ENCODE measurements around the gene RBFOX1. TPM values are rescaled to one million over a fixed set of nuclear protein-coding genes. Genes with fewer than 3 reads are reported as not detected.

The RBFOX1 gene
- polyA plus RNA-seq, 1 experiment: not detected

DNA sequence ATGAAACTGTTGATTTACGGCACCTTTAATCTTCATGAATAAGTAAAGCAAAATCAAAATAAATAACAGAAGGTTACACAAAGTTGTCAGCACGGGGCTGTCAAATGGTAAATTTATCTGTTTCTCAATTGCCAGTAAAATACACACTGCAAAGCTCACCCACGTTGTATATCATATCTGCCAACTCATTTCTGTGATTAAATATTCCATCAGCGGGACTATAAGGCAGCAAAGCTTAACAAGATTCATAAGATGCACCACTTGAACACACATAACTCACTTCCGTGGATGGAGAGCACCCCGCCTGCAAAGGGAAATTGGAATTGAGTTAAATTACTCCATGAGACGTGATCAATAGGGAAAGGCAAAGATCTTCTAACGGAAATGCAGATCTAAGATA lies 280.0 kb downstream of the RBFOX1 start:
- Histone ChIP-seq H3K9me3 (ENCODE audit: control insufficient read depth, insufficient read depth, low read length) (peaks cover 21% of the 10 kb centered on the region), H3K27me3 (ENCODE audit: control insufficient read depth, insufficient read depth, low read length) (no peaks in the 10 kb centered on the region), H3K27ac (ENCODE audit: low read depth, low read length) (no peak overlapping the region), H3K4me3 (ENCODE audit: low read depth, low read length) (no peak overlapping the region)
- TF ChIP-seq, protein P1, sequence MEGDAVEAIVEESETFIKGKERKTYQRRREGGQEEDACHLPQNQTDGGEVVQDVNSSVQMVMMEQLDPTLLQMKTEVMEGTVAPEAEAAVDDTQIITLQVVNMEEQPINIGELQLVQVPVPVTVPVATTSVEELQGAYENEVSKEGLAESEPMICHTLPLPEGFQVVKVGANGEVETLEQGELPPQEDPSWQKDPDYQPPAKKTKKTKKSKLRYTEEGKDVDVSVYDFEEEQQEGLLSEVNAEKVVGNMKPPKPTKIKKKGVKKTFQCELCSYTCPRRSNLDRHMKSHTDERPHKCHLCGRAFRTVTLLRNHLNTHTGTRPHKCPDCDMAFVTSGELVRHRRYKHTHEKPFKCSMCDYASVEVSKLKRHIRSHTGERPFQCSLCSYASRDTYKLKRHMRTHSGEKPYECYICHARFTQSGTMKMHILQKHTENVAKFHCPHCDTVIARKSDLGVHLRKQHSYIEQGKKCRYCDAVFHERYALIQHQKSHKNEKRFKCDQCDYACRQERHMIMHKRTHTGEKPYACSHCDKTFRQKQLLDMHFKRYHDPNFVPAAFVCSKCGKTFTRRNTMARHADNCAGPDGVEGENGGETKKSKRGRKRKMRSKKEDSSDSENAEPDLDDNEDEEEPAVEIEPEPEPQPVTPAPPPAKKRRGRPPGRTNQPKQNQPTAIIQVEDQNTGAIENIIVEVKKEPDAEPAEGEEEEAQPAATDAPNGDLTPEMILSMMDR (IDR thresholded peaks at IDR 0.05; ENCODE audit: low read depth, low read length): no peak
- CTCF ChIA-PET: no interaction called here
- no peak for DNase-seq (ENCODE audit: low read depth, low spot score)
- POLR2A ChIA-PET: no interaction called here

DNA sequence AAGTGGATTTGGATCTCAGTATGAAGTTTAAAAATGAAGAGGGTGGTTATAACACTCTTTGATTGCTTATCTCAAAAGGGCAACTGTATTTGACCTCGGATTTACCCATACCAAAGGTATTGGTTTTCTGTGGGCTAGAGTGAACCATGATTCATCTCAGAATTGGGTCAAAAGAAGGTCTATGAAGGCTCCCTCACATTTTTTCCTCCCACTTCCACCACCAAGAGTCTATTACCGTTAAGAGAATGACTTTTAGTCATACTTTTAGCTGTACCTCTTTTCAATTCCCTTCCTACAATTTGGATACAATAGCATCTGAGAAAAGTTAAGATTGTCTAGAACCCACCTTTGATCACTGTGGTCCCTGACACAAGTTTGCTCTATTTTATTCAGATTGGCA lies 280.9 kb downstream of the RBFOX1 start:
- H3K27ac ChIP-seq (ENCODE audit: low read depth, low read length): no peak overlapping the region
- DNase-seq (ENCODE audit: low read depth, low spot score): no peak
- peaks cover 21% of the 10 kb centered on the region for H3K9me3 ChIP-seq (ENCODE audit: control insufficient read depth, insufficient read depth, low read length)
- no peaks in the 10 kb centered on the region for H3K27me3 ChIP-seq (ENCODE audit: control insufficient read depth, insufficient read depth, low read length)
- H3K4me3 ChIP-seq (ENCODE audit: low read depth, low read length): no peak overlapping the region
- POLR2A ChIA-PET: no interaction called here
- CTCF ChIA-PET: no interaction called here
- TF ChIP-seq, protein P1 (IDR thresholded peaks at IDR 0.05; ENCODE audit: low read depth, low read length): no peak

DNA sequence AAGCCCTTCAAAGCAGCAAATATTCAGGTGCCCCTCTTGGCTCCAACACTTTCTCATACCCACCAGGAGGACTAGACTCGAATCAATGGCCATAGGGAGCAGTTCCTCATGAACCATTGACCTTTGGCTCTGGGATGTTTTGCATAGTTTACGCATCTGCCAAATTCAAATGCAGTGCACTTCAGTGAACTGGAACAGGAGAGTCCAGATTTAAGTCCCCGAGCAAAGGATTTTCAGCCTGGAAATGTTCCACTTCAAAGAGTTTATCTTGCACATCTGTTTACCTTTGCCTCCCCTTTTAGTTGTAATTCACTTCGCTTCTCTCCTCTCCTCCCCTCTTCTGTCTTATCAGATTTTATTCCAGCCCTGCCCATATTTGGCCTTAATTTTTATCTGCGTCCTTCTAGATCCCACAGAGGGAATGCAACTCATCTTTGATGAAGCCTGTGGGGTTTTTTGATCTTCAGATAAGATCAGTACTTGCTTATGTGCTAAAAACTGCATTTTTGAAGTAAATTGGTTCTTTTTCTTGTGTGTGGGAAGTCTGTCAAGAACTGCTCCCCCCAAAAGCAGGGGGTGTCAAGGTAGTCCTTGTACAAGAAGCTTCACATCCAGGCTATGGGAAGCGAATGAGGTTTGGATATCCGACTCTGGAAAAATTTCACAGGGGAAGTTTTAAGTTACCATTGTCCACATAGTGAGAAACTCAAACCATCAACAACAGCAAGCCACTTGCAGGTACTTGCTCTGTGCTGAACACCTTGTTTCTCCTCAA lies 281.6 kb downstream of the RBFOX1 start:
- POLR2A ChIA-PET: no interaction called here

DNA sequence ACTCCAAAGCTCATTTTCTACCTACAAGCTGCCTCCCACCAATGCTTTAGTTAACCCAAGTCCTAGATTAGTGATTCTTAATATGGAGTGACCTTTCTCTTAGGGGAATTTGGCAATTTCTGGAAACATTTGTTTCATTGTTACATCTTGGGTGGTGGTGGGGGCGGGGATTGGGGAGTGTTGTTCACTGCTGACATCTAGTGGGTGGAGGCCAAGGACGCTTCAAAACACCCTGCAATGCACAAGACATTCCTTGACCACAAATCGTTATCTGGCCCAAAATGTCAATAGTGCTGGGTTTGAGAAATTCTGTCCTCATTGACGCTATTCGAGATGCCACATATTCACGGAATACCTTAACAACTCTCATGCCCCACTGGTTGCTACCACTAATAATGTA lies 282.9 kb downstream of the RBFOX1 start:
- H3K27ac ChIP-seq (ENCODE audit: low read depth, low read length): no peak overlapping the region
- no peak for DNase-seq (ENCODE audit: low read depth, low spot score)
- TF ChIP-seq, protein P1 (IDR thresholded peaks at IDR 0.05; ENCODE audit: low read depth, low read length): no peak
- ChIA-PET POLR2A (no interaction called here), CTCF (no interaction called here)
- H3K4me3 ChIP-seq (ENCODE audit: low read depth, low read length): no peak overlapping the region
- H3K27me3 ChIP-seq (ENCODE audit: control insufficient read depth, insufficient read depth, low read length): no peaks in the 10 kb centered on the region
- peaks cover 10% of the 10 kb centered on the region for H3K9me3 ChIP-seq (ENCODE audit: control insufficient read depth, insufficient read depth, low read length)

More for the DNA sequence above, 281.6 kb downstream of the RBFOX1 start:
- TF ChIP-seq, protein P1 (IDR thresholded peaks at IDR 0.05; ENCODE audit: low read depth, low read length): no peak
- CTCF ChIA-PET: no interaction called here
- peaks cover 17% of the 10 kb centered on the region for H3K9me3 ChIP-seq (ENCODE audit: control insufficient read depth, insufficient read depth, low read length)
- no peak for DNase-seq (ENCODE audit: low read depth, low spot score)
- no peaks in the 10 kb centered on the region for H3K27me3 ChIP-seq (ENCODE audit: control insufficient read depth, insufficient read depth, low read length)
- no peak overlapping the region for H3K27ac ChIP-seq (ENCODE audit: low read depth, low read length)
- no peak overlapping the region for H3K4me3 ChIP-seq (ENCODE audit: low read depth, low read length)

DNA sequence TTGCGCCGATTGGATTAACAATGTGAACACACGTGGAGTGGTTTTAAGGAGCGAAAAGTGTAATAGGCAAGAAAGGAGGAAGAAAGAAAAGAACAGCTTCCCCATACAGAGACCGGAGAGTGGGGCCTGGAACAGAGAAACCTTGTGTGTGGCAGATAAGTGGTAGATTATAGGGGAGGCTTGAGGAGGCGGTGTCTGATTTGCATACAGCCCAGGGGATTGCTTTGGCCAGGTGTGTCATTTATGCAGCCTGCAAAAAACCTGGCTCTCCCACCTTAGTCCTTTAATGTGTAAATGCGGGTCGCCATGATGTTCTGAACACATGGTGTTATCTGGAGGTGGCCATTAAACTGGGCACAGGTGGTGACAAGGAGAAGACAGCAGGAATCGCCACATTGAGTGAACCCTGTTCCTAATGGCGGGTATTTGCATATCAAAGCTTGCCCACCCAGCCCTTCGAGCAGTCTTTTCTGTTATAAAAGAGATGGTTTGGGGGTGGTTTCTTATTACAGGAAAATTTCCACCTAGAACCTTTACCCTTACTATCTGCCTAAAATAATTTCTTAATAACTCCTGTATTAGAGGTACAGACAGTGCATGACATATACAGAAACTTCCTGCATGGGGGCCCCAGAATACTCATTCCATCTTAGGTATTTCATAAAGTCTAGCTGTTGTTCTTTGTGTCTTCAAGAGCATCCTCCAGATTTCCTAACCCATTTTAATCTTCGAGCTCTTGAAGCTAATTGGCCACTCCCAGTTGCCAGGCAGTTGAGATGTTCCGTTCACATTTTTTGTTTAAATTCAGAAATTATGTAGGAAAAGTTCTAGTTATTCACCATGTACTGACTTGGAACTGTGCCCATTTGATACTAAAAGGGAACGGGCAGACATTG lies 292.5 kb downstream of the RBFOX1 start:
- Histone ChIP-seq H3K9me3 (ENCODE audit: control insufficient read depth, insufficient read depth, low read length) (peaks cover 30% of the 10 kb centered on the region), H3K27ac (ENCODE audit: low read depth, low read length) (no peak overlapping the region), H3K4me3 (ENCODE audit: low read depth, low read length) (no peak overlapping the region), H3K27me3 (ENCODE audit: control insufficient read depth, insufficient read depth, low read length) (no peaks in the 10 kb centered on the region)
- CTCF ChIA-PET: no interaction called here
- TF ChIP-seq, protein P1 (IDR thresholded peaks at IDR 0.05; ENCODE audit: low read depth, low read length): no peak
- no peak for DNase-seq (ENCODE audit: low read depth, low spot score)
- POLR2A ChIA-PET: no interaction called here
